ENCODE data around the gene CASP7. TPM values are rescaled to one million over a fixed set of nuclear protein-coding genes. Genes with fewer than 3 reads are reported as not detected.

Gene CASP7
- total and polyA plus RNA-seq, 12 donors: 5.6 to 22.3 (median 7.8) TPM

GRCh38 chr10:113665352-113665751 lies 14.4 kb upstream of the CASP7 start:
- no peak for TF ChIP-seq CTCF (IDR thresholded peaks at IDR 0.05)
- ATAC-seq: no peak
- Histone ChIP-seq H3K4me1 (peaks cover 0 to 10% (median 0%) of the 10 kb centered on the region in 9 donors), H3K27me3 (no peaks in the 10 kb centered on the region), H3K9me3 (peaks cover 0 to 3% (median 0%) of the 10 kb centered on the region in 11 donors), H3K27ac (no peak overlapping the region), H3K36me3 (peaks cover 0 to 8% (median 0%) of the 10 kb centered on the region in 9 donors), H3K4me3 (no peak overlapping the region)
- 84 to 89% methylated on average over 4 of the region's 4 CpGs for WGBS, 2 donors
- intact Hi-C loops (cut with DNase I): no loop called here
- DNase-seq: no peak

GRCh38 chr10:113665806-113666354 lies 13.8 kb upstream of the CASP7 start:
- H3K4me3 ChIP-seq: no peak overlapping the region
- 56 to 65% methylated on average over 6 of the region's 6 CpGs for WGBS, 2 donors
- intact Hi-C loops (cut with DNase I): no loop called here
- TF ChIP-seq CTCF (IDR thresholded peaks at IDR 0.05): no peak
- no peak for DNase-seq
- peaks cover 0 to 10% (median 0%) of the 10 kb centered on the region in 9 donors for H3K4me1 ChIP-seq
- no peaks in the 10 kb centered on the region for H3K27me3 ChIP-seq
- ATAC-seq: peak in 2 of 8 donors; percentile 15 to 30
- H3K27ac ChIP-seq: no peak overlapping the region
- peaks cover 0 to 2% (median 0%) of the 10 kb centered on the region in 9 donors for H3K36me3 ChIP-seq
- H3K9me3 ChIP-seq: peaks cover 0 to 8% (median 0%) of the 10 kb centered on the region in 11 donors

GRCh38 chr10:113666682-113667252 lies 12.9 kb upstream of the CASP7 start:
- intact Hi-C loops (cut with DNase I): no loop called here
- no peaks in the 10 kb centered on the region for H3K36me3 ChIP-seq
- H3K27me3 ChIP-seq: no peaks in the 10 kb centered on the region
- no peak for TF ChIP-seq CTCF (IDR thresholded peaks at IDR 0.05)
- WGBS, 2 donors: 38 to 53% methylated on average over 5 of the region's 5 CpGs
- no peak overlapping the region for H3K4me3 ChIP-seq
- no peak overlapping the region for H3K27ac ChIP-seq
- H3K9me3 ChIP-seq: peaks cover 0 to 10% (median 0%) of the 10 kb centered on the region in 11 donors
- DNase-seq (no peak), ATAC-seq (no peak)
- peaks cover 0 to 10% (median 0%) of the 10 kb centered on the region in 9 donors for H3K4me1 ChIP-seq

- DNase-seq (peak; percentile 26 to 41), ATAC-seq (peak; percentile 22 to 66 (median 50))
- no peaks in the 10 kb centered on the region for H3K27me3 ChIP-seq
- peaks cover 0 to 14% (median 8%) of the 10 kb centered on the region in 11 donors for H3K9me3 ChIP-seq
- H3K4me1 ChIP-seq: peaks cover 0 to 22% (median 17%) of the 10 kb centered on the region in 9 donors
- intact Hi-C loops (cut with DNase I): no loop called here
- H3K36me3 ChIP-seq: peaks cover 0 to 12% (median 4%) of the 10 kb centered on the region in 9 donors
- H3K4me3 ChIP-seq: peak overlapping the region; percentile 70 to 100 (median 93)
- WGBS, 2 donors: 6 to 7% methylated on average over 28 of the region's 28 CpGs
- peak overlapping the region; percentile 88 to 99 (median 97) for H3K27ac ChIP-seq
- TF ChIP-seq CTCF (IDR thresholded peaks at IDR 0.05): no peak
These were observed 739 bp downstream of the CASP7 start for GRCh38 chr10:113680190-113681111.

All from heart right ventricle (tissue), 16 donors.